ENCODE measurements around the gene GOLGA6A.
"Not testable (repeated sequence)": the region's sequence is repeated elsewhere in the genome, so short reads cannot be mapped to it uniquely, and the experiment has no call there.

The GOLGA6A gene

GRCh38 chr15:74121858-74122257, 39.5 kb upstream of the GOLGA6A start:
- peaks cover 44% of the 10 kb centered on the region for H3K4me1 Mint-ChIP-seq
- H3K36me3 Mint-ChIP-seq = no peaks in the 10 kb centered on the region
- H3K9me3 Mint-ChIP-seq = peaks cover 9% of the 10 kb centered on the region
- no peak overlapping the region for H3K4me3 Mint-ChIP-seq
- H3K27ac Mint-ChIP-seq = peak overlapping the region; percentile 67
- ATAC-seq = peak; percentile 47
- H3K27me3 Mint-ChIP-seq = peaks cover 2% of the 10 kb centered on the region

GRCh38 chr15:74121039-74121438, 38.7 kb upstream of the GOLGA6A start:
- Mint-ChIP-seq H3K27me3 (no peaks in the 10 kb centered on the region), H3K36me3 (no peaks in the 10 kb centered on the region), H3K4me1 (peaks cover 44% of the 10 kb centered on the region), H3K27ac (peak overlapping the region; percentile 67), H3K4me3 (no peak overlapping the region), H3K9me3 (peaks cover 9% of the 10 kb centered on the region)
- ATAC-seq = no peak

GRCh38 chr15:74120426-74120825, 38.1 kb upstream of the GOLGA6A start:
- Mint-ChIP-seq H3K4me3 (no peak overlapping the region), H3K27me3 (no peaks in the 10 kb centered on the region), H3K27ac (peak overlapping the region; percentile 67), H3K9me3 (peaks cover 9% of the 10 kb centered on the region), H3K4me1 (peaks cover 44% of the 10 kb centered on the region), H3K36me3 (no peaks in the 10 kb centered on the region)
- no peak for ATAC-seq

GRCh38 chr15:74109713-74110112, 27.4 kb upstream of the GOLGA6A start:
- Mint-ChIP-seq H3K4me1 (peaks cover 5% of the 10 kb centered on the region), H3K9me3 (no peaks in the 10 kb centered on the region), H3K36me3 (no peaks in the 10 kb centered on the region)

GRCh38 chr15:74108611-74109010, 26.3 kb upstream of the GOLGA6A start:
- not testable (repeated sequence) for H3K4me3 Mint-ChIP-seq, ATAC-seq, H3K27ac Mint-ChIP-seq, H3K36me3 Mint-ChIP-seq, H3K9me3 Mint-ChIP-seq, H3K4me1 Mint-ChIP-seq
- peaks cover 19% of the 10 kb centered on the region for H3K27me3 Mint-ChIP-seq

More at GRCh38 chr15:74109713-74110112, 27.4 kb upstream of the GOLGA6A start:
- ATAC-seq = no peak
- Mint-ChIP-seq H3K27ac (no peak overlapping the region), H3K4me3 (no peak overlapping the region), H3K27me3 (peaks cover 19% of the 10 kb centered on the region)

- Mint-ChIP-seq H3K27ac (no peak overlapping the region), H3K9me3 (no peaks in the 10 kb centered on the region), H3K4me3 (no peak overlapping the region), H3K4me1 (peaks cover 5% of the 10 kb centered on the region), H3K27me3 (peaks cover 19% of the 10 kb centered on the region), H3K36me3 (no peaks in the 10 kb centered on the region)
- ATAC-seq = no peak
Observed at GRCh38 chr15:74108111-74108510, 25.8 kb upstream of the GOLGA6A start.

GRCh38 chr15:74099963-74100733, 17.8 kb upstream of the GOLGA6A start:
- H3K4me3 Mint-ChIP-seq = peak overlapping the region; percentile 91
- H3K27me3 Mint-ChIP-seq, H3K4me1 Mint-ChIP-seq, H3K36me3 Mint-ChIP-seq, H3K9me3 Mint-ChIP-seq: not testable (repeated sequence)
- ATAC-seq = peak; percentile 84
- H3K27ac Mint-ChIP-seq = peak overlapping the region; percentile 84

GRCh38 chr15:74096753-74097474, 14.6 kb upstream of the GOLGA6A start:
- not testable (repeated sequence) for H3K4me1 Mint-ChIP-seq, H3K4me3 Mint-ChIP-seq, H3K36me3 Mint-ChIP-seq, H3K27ac Mint-ChIP-seq, ATAC-seq, H3K9me3 Mint-ChIP-seq, H3K27me3 Mint-ChIP-seq

GRCh38 chr15:74095610-74096009, 13.3 kb upstream of the GOLGA6A start:
- not testable (repeated sequence) for H3K4me3 Mint-ChIP-seq, H3K27ac Mint-ChIP-seq, H3K4me1 Mint-ChIP-seq, H3K36me3 Mint-ChIP-seq, H3K9me3 Mint-ChIP-seq, H3K27me3 Mint-ChIP-seq
- peak; percentile 14 for ATAC-seq

- ATAC-seq, H3K36me3 Mint-ChIP-seq, H3K27me3 Mint-ChIP-seq, H3K9me3 Mint-ChIP-seq, H3K4me1 Mint-ChIP-seq, H3K4me3 Mint-ChIP-seq, H3K27ac Mint-ChIP-seq: not testable (repeated sequence)
Observed at GRCh38 chr15:74094567-74094966, 12.2 kb upstream of the GOLGA6A start.

- H3K4me1 Mint-ChIP-seq, ATAC-seq, H3K9me3 Mint-ChIP-seq, H3K4me3 Mint-ChIP-seq, H3K27ac Mint-ChIP-seq, H3K27me3 Mint-ChIP-seq, H3K36me3 Mint-ChIP-seq: not testable (repeated sequence)
Observed at GRCh38 chr15:74075781-74076180, 6.6 kb downstream of the GOLGA6A start.

- not testable (repeated sequence) for H3K36me3 Mint-ChIP-seq, ATAC-seq, H3K27me3 Mint-ChIP-seq, H3K4me1 Mint-ChIP-seq, H3K4me3 Mint-ChIP-seq, H3K27ac Mint-ChIP-seq, H3K9me3 Mint-ChIP-seq
Observed at GRCh38 chr15:74072614-74073337, 9.6 kb downstream of the GOLGA6A start.

- ATAC-seq, H3K36me3 Mint-ChIP-seq, H3K27ac Mint-ChIP-seq, H3K9me3 Mint-ChIP-seq, H3K27me3 Mint-ChIP-seq, H3K4me1 Mint-ChIP-seq, H3K4me3 Mint-ChIP-seq: not testable (repeated sequence)
Observed at GRCh38 chr15:74072132-74072531, 10.2 kb downstream of the GOLGA6A start.

- H3K9me3 Mint-ChIP-seq, H3K27ac Mint-ChIP-seq, H3K36me3 Mint-ChIP-seq, H3K4me1 Mint-ChIP-seq, ATAC-seq, H3K27me3 Mint-ChIP-seq, H3K4me3 Mint-ChIP-seq: not testable (repeated sequence)
Observed at GRCh38 chr15:74071645-74072044, 10.7 kb downstream of the GOLGA6A start.

- H3K4me3 Mint-ChIP-seq, H3K4me1 Mint-ChIP-seq, H3K9me3 Mint-ChIP-seq, H3K27ac Mint-ChIP-seq, H3K36me3 Mint-ChIP-seq: not testable (repeated sequence)
- H3K27me3 Mint-ChIP-seq = peaks cover 12% of the 10 kb centered on the region
- ATAC-seq = peak; percentile 93
Observed at GRCh38 chr15:74065684-74066411, 16.5 kb downstream of the GOLGA6A start.
